GM21447 (cell line): ENCODE measurements around the gene DPYD.

ENCODE experiments used
- ATAC-seq: cut with Tn5 transposase; IDR thresholded peaks from one replicate; pipeline ENCODE4 v1.9.1; 2021; ENCODE audit not compliant: unreplicated experiment

The DPYD gene

GRCh38 chr1:97073169-97073568, 847.7 kb downstream of the DPYD start:
- ATAC-seq: no peak

GRCh38 chr1:97071173-97071572, 849.7 kb downstream of the DPYD start:
- no peak for ATAC-seq

- ATAC-seq: no peak
Measured at GRCh38 chr1:97070376-97070775, 850.5 kb downstream of the DPYD start.

GRCh38 chr1:97069312-97069711, 851.5 kb downstream of the DPYD start:
- no peak for ATAC-seq

- ATAC-seq: no peak
Measured at GRCh38 chr1:97066860-97067259, 854.0 kb downstream of the DPYD start.

- ATAC-seq: no peak
Measured at GRCh38 chr1:97063532-97063931, 857.3 kb downstream of the DPYD start.

- ATAC-seq: no peak
Measured at GRCh38 chr1:97061604-97062003, 859.2 kb downstream of the DPYD start.

GRCh38 chr1:97056386-97056785, 864.4 kb downstream of the DPYD start:
- no peak for ATAC-seq

GRCh38 chr1:97053268-97053667, 867.6 kb downstream of the DPYD start:
- ATAC-seq: no peak

GRCh38 chr1:97051823-97052222, 869.0 kb downstream of the DPYD start:
- no peak for ATAC-seq

GRCh38 chr1:97050506-97050905, 870.3 kb downstream of the DPYD start:
- ATAC-seq: no peak

GRCh38 chr1:97047421-97047793, 873.4 kb downstream of the DPYD start:
- ATAC-seq: no peak

GRCh38 chr1:97046765-97047420, 873.9 kb downstream of the DPYD start:
- no peak for ATAC-seq

- no peak for ATAC-seq
Measured at GRCh38 chr1:97044159-97044760, 876.6 kb downstream of the DPYD start.

- ATAC-seq: no peak
Measured at GRCh38 chr1:97042551-97042950, 878.3 kb downstream of the DPYD start.

- no peak for ATAC-seq
Measured at GRCh38 chr1:97041026-97041425, 879.8 kb downstream of the DPYD start.

- no peak for ATAC-seq
Measured at GRCh38 chr1:97038410-97038809, 882.4 kb downstream of the DPYD start.

- no peak for ATAC-seq
Measured at GRCh38 chr1:97034651-97035050, 886.2 kb downstream of the DPYD start.

- no peak for ATAC-seq
Measured at GRCh38 chr1:97033949-97034348, 886.9 kb downstream of the DPYD start.
